Neural crest cell (in vitro differentiated cells): ENCODE data around the gene KRT76. TPM values are rescaled to one million over a fixed set of nuclear protein-coding genes. Genes with fewer than 3 reads are reported as not detected.

Experiments used
- DNase-seq: peaks from one replicate; pipeline ENCODE4 v3.0.0; 2021; ENCODE audit warnings: low read depth, mixed read lengths, low spot score
- H3K27ac Mint-ChIP-seq: one replicate; pipeline ENCODE4 v1.8.0; 2021; ENCODE audit warnings: mild to moderate bottlenecking, mixed read lengths; ENCODE audit not compliant: unreplicated experiment
- H3K27me3 Mint-ChIP-seq: 2 replicates; pipeline ENCODE4 v1.8.0; 2021; ENCODE audit warnings: low read depth, mild to moderate bottlenecking, mixed read lengths
- H3K36me3 Mint-ChIP-seq: 2 replicates; pipeline ENCODE4 v1.8.0; 2021; ENCODE audit warnings: low read depth, mild to moderate bottlenecking, mixed read lengths
- H3K4me1 Mint-ChIP-seq: 2 replicates; pipeline ENCODE4 v1.8.0; 2021; ENCODE audit warnings: mixed read lengths
- H3K4me3 Mint-ChIP-seq: one replicate; pipeline ENCODE4 v1.8.0; 2021; ENCODE audit warnings: mild to moderate bottlenecking, mixed read lengths
- H3K9me3 Mint-ChIP-seq: 2 replicates; pipeline ENCODE4 v1.8.0; 2021; ENCODE audit warnings: mixed read lengths
- CTCF ChIP-seq: fragments of 200-600 bp; sonication (generic); conservative IDR thresholded peaks from 2 replicates; pipeline ENCODE4 v1.5.0; 2021; ENCODE audit warnings: antibody characterized with exemption, mild to moderate bottlenecking
- total RNA-seq: library from RNA; stranded (reverse); gene quantifications from 2 replicates; pipeline ENCODE4 v1.2.1, GENCODE V29; 2021

The KRT76 gene
- total RNA-seq, 1 donor from 2014 or later, result not detected

GRCh38 chr12:52821826-52822660 is 44.9 kb upstream of the KRT76 start:
- DNase-seq, result no peak
- H3K9me3 Mint-ChIP-seq, result no peaks in the 10 kb centered on the region
- H3K4me1 Mint-ChIP-seq, result peaks cover 9% of the 10 kb centered on the region
- no peaks in the 10 kb centered on the region for H3K36me3 Mint-ChIP-seq
- no peak overlapping the region for H3K27ac Mint-ChIP-seq
- peaks cover 5% of the 10 kb centered on the region for H3K27me3 Mint-ChIP-seq
- H3K4me3 Mint-ChIP-seq, result no peak overlapping the region
- TF ChIP-seq CTCF, result no peak

DNA sequence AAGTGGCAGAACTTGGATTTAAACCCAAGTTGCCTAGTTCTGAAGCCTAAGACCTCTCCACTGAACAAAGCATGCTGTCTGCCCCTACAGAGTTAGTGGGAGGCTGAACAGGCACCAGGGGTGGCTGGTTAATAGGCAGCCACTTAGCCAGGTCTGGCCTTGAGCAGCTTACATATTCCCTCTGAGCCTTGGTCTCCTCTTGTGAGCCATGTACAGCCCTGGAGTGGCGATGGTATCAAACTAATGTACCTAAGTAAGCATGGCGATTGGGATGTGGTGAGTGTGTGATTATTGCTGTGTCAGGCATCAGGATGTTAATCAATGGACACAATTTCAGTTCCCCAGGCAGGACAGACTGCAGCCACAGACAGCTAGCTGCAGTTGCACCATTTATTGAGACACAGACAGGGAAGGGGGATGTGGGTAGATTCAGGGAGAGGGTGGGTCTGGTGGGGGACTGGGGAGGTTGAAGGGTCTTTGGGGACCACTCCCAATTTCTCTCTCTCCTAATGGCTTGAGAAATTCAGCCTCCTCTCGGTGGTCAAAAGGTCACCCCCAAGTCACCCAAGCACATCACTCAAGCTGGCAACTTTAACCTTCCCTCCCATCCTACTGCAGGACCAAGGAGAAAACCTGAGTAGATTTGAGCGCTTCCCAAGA is 44.1 kb upstream of the KRT76 start:
- peak overlapping the region; percentile 23 for H3K27ac Mint-ChIP-seq
- peaks cover 9% of the 10 kb centered on the region for H3K4me1 Mint-ChIP-seq
- no peak overlapping the region for H3K4me3 Mint-ChIP-seq
- TF ChIP-seq CTCF, result no peak
- peaks cover 5% of the 10 kb centered on the region for H3K27me3 Mint-ChIP-seq
- DNase-seq, result no peak
- H3K9me3 Mint-ChIP-seq, result no peaks in the 10 kb centered on the region
- no peaks in the 10 kb centered on the region for H3K36me3 Mint-ChIP-seq

- Mint-ChIP-seq H3K4me3 (no peak overlapping the region), H3K27me3 (peaks cover 5% of the 10 kb centered on the region), H3K27ac (peak overlapping the region; percentile 45), H3K9me3 (no peaks in the 10 kb centered on the region), H3K4me1 (peaks cover 9% of the 10 kb centered on the region), H3K36me3 (no peaks in the 10 kb centered on the region)
- DNase-seq, result no peak
- TF ChIP-seq CTCF, result no peak
Measured at GRCh38 chr12:52820521-52820920, 43.4 kb upstream of the KRT76 start.

DNA sequence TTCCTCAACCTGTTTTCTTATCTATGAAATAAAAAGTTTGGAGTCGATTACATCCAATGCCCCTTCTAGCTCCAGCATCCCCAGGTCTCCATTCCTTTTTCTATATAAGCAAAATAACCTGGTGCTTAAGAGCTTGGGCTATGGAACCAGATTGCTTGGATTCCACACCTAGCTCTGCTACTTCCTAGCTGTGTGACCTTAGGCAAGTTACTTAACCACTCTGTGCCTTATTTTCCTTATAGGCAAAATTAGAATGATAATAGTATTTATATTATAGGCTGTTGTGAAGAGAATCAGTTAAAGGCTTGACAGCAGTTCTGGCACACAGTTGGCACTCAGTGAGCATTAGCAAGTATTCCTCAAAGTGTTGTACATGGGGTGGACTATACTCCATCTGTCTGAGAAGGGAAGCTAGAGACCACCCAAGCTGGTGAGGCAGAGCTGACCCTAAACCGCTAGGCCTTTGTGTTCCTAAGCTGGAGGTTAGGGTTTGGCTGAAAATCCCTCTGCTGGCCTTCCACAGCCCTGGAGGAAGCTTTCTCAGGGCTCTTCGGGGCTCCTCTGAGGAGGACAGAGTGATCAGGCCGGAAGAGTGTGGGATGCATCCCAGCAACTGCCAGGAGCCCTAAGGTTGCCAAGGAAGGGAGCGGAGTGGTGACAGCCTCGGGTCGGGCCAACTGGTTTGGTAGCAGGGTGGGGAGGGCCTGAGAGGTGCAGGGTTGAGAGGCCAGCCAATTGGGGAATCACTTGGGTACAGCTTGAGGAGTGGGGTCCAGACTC is 42.8 kb upstream of the KRT76 start:
- DNase-seq, result no peak
- TF ChIP-seq CTCF, result no peak
- H3K4me3 Mint-ChIP-seq, result no peak overlapping the region
- H3K36me3 Mint-ChIP-seq, result no peaks in the 10 kb centered on the region
- peaks cover 9% of the 10 kb centered on the region for H3K4me1 Mint-ChIP-seq
- no peaks in the 10 kb centered on the region for H3K9me3 Mint-ChIP-seq
- peaks cover 5% of the 10 kb centered on the region for H3K27me3 Mint-ChIP-seq
- H3K27ac Mint-ChIP-seq, result no peak overlapping the region

GRCh38 chr12:52818887-52819420 is 41.8 kb upstream of the KRT76 start:
- H3K4me3 Mint-ChIP-seq, result no peak overlapping the region
- peaks cover 5% of the 10 kb centered on the region for H3K27me3 Mint-ChIP-seq
- no peaks in the 10 kb centered on the region for H3K36me3 Mint-ChIP-seq
- H3K27ac Mint-ChIP-seq, result no peak overlapping the region
- no peak for TF ChIP-seq CTCF
- H3K9me3 Mint-ChIP-seq, result no peaks in the 10 kb centered on the region
- peaks cover 9% of the 10 kb centered on the region for H3K4me1 Mint-ChIP-seq
- no peak for DNase-seq
